ENCODE results near the gene VDR.
"Not testable (repeated sequence)": the region's sequence is repeated elsewhere in the genome, so short reads cannot be mapped to it uniquely, and the experiment has no call there.

GRCh38 chr12:47815447-47815846 is 89.3 kb downstream of the VDR start:
- TF ChIP-seq CTCF (IDR thresholded peaks at IDR 0.05; ENCODE audit: low read length); EZH2 (optimal IDR thresholded peaks at IDR 0.05; ENCODE audit: low read depth, low read length); EZH2phosphoT487 (IDR thresholded peaks at IDR 0.05; ENCODE audit: low read length): not testable (repeated sequence)
